SHP77 (cell line): ENCODE data around the gene NCAPH2.
"Not testable (repeated sequence)": the region's sequence is repeated elsewhere in the genome, so short reads cannot be mapped to it uniquely, and the experiment has no call there.

ENCODE experiments used
- DNase-seq, 2 experiments: peaks; one replicate each; lab custom pipeline; 2025; lab: John Stamatoyannopoulos, UW

Gene NCAPH2

DNA sequence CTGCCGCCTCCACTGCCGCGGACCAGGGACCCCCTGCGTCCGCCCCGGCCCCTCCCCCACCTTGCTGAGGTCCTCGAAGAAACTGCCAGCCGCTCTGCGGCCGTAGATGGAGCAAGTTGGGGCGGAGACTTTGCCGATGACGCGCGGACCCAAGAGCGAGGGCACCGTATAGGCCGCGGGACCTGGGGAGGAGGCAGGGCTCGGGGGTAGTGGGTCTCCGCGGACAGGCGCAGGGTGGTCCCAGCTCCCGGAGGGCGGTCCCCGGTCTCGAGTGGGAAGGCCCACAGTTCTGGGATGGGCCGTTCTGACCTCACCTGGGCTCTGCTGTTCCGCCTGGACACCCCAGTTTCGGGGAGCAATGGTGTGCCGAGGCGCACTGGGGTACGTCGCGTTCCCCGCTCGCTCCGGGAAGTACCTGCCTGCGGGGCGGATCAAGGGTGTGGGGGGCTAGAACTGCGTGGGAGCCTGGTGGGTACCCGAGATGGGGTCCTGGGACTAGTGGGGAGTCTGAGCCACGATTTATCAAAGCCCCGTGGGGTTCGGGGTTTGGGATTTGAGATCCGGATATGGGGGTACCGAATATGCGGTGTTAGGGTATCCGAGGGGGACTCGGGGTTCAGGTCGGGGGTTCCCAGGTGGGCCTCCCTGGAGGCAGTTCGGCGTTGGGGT, 23.0 kb downstream of the NCAPH2 start:
- DNase-seq: no peak

DNA sequence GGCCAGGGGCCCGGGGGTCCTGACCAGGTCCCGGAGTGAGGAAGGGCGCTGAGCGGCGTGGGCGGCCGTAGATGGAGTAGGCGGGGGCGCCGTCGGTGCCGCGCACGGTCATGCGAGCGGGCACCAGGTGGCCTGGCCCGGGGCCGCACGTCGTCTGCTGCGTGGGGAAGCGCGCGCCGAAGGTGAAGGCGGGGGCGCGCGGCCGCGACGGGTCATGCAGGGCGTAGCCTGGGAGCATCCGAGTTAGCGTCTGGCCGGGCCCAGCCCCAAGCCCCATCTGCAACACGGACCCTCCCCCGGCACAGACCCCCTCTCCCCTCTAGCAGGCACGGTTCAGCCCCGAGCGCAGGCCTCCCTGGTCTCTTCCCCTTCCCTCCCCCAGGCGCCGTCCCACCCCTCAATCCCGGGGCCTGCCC, 23.5 kb downstream of the NCAPH2 start:
- DNase-seq: no peak

DNA sequence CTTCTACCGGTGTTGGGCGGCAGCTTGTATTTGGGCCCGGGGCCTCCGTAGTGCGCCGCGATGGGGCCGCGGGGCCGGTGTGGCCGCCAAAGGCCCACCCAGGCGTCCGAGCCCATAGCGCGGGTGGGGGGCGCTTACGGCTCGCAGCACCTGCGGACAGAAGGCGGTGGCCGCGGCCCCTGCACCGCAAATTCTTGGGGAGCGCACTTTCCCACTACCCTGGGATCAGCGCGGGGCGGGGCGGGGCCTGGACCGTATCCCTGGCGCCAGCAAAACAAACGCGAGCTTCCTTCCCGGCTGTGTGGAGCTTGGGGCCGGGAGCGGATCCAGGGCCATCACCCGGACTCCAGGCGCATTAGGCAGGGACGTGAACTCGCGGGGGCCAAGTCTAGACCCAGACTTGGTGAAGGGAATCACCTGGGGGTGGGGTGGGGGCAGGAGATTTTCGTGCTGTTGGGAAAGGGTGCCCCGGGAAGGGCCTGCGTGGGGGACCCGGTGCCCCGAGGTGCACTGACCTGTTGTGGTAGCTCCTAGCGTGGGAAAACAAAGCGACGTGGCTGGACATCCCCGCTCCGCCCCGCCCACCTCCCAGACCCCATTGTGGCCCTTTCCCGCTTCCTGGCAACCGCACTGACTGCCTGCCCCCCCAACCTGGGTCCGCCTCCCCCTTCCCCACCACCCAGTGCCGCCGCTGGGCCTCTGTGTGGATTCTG, 24.1 kb downstream of the NCAPH2 start:
- peak in 1 of 2 experiments; percentile 40 for DNase-seq

DNA sequence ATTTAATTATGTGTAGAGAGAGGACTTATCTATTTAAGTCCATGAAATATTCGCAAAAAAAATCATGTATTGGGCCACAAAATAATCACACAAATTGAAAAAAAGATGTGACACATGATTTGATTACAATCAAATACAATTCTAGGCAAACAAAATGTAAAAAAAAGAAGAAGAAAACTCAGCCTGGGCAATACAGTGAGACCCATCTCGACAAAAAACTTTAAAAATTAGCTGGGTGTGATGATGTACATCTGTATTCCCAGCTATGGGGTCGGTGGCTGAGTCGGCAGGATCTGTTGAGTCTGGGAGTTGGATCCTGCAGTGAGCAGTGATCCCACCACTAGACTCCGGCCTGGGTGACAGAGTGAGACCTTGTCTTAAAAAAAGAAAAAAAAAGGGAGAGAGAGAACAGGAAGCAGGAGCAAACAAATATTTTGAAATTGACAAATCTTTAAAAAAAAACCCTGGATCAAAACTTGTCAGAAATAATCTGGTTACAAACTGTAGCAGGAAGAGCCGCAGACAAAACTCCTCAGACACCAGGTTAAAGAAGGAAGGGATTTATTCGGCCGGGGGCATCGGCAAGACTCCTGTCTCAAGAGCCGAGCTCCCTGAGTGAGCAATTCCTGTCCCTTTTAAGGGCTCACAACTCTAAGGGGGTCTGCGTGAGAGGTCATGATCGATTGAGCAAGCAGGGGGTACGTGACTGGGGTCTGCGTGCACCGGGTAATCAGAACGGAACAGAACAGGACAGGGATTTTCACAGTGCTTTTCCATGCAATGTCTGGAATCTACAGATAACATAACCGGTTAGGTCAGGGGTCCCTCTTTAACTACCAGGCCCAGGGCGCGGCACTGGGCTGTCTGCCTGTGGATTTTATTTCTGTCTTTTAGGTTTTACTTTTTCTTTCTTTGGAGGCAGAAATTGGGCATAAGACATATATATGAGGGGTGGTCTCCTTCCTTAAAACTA, 25.1 kb downstream of the NCAPH2 start:
- DNase-seq: no peak

DNA sequence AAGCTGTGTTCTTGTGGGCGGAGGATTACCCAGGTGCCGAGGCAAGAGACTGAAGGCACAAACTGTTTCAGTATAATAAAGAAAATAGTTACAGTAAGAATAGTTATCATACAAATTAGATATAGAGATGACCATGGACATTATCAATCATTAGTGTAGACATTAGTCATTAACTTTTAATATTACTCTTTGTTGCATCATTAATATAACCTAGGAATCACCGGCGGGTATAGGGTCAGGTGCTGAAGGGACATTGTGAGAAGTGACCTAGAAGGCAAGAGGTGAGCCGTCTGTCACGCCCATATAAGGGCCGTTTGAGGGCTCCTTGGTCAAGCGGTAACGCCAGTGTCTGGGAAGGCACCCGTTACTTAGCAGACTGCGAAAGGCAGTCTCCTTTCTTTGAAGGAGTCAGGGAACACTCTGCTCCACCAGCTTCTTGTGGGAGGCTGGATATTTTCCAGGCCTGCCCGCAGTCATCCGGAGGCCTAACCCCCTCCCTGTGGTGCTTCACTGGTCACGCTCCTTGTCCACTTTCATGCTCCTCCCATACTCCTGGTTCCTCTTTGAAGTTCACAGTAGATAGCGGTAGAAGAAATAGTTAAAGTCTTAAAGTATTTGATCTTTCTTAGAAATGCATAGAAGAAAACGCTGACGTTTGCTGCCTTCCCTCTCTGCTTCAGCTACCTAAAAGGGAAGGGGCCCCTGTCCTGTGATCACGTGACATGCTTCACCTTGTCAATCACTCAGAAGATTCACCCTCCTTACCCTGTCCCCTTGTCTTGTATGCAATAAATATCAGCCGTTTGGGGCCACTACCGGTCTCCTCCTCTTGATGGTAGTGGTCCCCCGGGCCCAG, 26.1 kb downstream of the NCAPH2 start:
- DNase-seq: not testable (repeated sequence)

DNA sequence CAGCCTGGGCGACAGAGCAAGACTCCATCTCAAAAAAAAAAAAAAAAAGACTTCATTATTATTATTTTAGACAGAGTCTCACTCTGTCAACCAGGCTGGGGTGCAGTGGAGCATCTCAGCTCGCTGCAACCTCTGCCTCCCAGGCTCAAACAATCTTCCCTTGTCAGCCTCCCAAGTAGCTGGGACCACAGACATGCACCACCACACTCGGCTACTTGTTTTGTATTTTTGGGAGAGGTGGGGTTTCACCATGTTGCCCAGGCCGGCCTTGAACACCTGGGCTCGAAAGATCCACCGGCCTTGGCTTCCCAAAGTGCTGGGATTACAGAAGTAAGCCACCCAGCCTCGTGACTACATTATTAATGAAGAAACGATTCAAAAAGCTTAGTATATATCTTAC, 27.1 kb downstream of the NCAPH2 start:
- no peak for DNase-seq

DNA sequence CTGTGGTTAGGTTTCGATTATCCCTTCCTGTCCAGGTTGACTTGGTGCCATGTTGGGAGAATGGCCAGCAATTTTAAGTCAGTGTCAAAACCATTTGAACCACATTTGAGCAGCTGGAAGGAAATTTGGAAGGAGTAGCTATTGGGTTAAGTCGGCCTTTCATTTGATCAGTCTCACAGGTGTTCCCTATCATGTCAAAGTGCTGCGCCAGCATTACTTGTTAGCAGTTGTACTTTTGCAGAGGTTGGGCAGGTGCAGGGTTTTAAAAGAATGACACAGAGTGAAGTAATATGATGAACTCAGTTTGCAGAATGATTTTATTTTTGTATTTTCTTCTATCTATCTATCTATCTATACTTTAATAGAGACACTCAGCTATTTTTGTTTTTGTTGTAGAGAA, 28.2 kb downstream of the NCAPH2 start:
- no peak for DNase-seq

DNA sequence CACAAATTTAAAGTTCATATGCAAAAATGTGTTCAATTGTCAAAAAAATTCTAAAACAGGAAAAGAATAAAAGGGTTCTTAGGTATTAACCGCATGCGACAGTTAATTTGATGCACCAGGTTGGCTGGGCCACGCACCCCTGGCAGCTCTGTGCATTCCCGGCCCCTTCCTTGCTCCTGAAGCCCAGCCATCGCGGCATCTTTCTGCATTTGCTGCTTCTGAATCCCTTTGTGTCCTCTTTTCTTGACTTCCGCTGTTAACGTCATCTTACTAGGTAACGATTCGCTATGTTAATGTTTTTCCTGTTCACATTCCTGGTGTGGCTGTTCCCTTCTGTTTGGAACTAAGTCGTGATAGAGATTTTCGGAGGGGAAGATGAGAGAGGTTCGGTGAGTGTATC, 29.7 kb downstream of the NCAPH2 start:
- DNase-seq: no peak

DNA sequence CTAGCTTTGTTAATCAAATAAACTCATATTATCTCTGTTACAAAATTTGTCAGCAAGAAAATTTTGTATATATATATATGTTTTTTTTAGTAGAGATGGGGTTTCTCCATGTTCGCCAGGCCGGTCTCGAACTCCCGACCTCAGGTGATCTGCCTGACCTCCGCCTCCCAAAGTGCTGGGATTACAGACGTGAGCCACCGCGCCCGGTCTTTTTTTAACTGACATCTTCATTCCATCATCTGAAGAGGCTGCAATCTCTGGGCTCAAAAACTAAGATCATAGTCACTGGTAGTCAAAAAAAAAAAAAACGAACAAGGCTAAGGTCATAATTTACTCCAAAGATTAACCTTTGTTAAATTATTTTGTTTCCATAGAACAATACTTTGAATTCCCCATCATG, 32.4 kb downstream of the NCAPH2 start:
- no peak for DNase-seq

DNA sequence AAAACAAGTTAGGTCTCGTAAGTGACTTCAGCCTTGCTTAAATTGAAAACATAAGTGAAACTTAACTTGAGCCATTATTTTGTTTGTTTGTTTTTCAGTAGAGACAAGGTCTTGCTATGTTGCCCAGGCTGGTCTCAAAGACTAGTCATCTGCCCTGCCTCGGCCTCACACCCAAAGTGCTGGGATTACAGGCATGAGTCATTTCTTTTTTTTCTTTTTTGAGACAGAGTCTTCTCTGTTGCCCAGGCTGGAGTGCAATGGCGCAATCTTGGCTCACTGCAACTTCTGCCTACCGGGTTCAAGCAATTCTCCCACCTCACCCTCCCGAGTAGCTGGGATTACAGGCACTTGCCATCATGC, 33.6 kb downstream of the NCAPH2 start:
- not testable (repeated sequence) for DNase-seq

DNA sequence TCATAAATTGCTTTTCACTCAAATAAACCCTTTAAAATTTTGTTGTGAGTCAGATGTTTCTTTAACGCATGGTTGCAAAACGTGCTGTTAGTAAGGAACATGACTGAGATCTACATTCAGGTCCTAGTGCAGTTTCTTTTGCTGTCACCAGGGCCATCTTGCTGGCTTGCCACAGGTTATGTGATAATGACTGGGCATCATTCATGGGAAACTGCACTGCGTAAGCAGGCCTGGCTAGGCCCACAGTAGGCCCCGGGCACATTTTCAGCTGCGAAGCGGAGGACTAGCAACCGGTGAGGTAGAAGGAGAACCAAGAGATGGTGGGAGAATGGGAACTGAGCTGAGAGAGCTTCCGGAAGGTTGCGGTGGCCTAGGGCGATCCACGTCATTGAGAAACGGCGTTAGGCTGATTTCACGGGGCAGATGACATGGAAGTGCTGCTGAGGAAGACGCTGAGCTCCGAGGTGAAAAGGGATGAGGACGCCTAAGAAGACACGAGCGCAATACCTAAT, 34.4 kb downstream of the NCAPH2 start:
- DNase-seq: no peak

DNA sequence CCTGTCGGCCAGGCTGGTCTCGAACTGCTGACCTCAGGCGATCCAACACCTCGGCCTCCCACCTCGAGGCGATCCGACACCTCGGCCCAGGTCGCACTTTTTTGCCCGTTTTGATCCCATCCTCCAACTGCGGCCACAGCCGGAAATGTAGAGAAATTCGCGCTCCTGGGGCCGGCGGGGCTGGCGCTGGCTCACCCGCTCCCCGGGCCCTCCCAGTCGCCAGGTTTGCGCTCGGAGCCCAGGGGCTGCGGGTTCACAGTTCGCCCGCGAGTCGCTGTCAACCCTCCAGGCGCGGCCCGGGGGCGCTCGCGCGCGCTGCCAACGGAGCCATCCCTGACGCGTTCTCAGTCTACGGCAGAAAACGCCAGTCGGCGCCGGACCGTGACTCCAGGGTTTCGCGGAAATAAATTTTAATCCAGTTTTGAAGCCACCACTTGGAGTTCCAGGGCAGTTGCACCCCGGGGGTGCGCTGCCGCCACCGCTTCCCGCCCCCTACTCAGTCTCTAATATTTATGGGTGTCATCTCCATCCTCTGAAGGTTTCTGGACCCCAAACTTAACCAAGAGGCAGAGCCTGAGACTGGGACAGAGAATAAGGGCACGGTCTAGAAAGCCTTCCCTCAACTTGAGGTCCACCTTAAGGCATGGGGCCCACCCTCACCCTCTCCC, 36.2 kb downstream of the NCAPH2 start:
- DNase-seq: no peak

DNA sequence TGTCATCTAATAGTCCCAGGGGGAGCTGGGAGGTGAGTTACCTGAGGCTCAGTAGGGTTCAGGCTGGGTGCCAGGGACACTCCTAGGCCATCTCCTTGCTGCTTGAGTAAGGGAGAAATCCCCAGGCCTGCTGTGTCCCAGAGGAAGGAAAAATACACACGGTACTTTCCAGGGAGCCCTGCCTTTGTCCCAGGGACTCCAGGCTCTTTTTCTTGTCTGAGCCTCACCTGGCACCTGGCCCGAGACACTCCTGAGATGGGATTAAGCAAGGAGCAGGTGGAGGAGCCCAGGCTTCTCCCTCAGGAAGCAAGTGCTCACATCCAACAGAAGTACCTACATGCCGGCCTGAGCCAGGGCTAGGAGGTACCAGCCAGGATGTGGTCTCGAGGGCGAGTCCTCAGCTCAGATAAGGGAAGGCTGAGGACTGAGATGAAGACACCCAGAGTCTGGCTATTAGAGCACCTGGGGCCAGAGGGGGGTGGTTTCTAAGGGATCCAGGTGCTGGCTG, 36.8 kb downstream of the NCAPH2 start:
- DNase-seq: no peak

DNA sequence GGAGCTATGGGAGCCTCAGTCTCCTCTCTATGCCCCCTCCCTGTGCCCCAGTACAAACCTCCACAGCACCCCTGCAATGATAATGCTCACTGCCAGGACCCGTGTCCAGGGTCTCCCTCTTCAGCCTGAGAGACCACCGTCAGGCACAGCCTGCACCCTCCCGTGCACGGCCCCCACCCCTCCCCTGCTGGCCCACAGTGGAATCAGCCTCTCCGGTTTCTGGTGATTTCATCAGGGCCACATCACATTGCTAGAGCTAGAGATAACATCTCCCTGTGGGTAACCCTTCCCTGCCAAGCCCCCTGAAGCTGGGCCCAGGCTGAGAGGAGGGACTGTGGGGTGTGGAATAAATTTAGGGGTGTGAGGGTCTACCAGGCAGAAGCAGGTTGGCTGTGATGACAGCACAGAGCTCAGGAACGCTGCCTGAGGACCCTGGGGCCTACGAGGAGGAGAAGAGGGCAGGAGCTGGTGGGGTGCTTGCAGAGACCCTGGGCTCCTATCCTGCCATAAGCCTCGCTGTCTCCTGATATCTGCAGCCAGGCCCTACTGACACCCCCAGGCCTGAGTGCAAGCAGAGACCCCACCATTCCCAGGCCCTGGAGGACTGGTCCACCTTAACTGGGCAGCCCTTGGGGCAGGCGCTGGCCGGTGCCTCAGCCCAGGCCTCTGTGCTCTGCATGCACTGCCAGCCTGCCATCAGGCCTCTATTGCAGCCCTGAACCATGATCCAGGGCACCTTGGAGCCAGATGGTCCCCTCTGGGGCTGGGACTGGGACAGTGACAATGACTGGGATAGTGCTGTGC, 37.7 kb downstream of the NCAPH2 start, which contains the start of gene KLHDC7B:
Gene KLHDC7B (plus strand): TSS at position 378 of the 804 bp plus-strand sequence. CDS start 345 bp downstream, at position 723.
- DNase-seq: no peak

DNA sequence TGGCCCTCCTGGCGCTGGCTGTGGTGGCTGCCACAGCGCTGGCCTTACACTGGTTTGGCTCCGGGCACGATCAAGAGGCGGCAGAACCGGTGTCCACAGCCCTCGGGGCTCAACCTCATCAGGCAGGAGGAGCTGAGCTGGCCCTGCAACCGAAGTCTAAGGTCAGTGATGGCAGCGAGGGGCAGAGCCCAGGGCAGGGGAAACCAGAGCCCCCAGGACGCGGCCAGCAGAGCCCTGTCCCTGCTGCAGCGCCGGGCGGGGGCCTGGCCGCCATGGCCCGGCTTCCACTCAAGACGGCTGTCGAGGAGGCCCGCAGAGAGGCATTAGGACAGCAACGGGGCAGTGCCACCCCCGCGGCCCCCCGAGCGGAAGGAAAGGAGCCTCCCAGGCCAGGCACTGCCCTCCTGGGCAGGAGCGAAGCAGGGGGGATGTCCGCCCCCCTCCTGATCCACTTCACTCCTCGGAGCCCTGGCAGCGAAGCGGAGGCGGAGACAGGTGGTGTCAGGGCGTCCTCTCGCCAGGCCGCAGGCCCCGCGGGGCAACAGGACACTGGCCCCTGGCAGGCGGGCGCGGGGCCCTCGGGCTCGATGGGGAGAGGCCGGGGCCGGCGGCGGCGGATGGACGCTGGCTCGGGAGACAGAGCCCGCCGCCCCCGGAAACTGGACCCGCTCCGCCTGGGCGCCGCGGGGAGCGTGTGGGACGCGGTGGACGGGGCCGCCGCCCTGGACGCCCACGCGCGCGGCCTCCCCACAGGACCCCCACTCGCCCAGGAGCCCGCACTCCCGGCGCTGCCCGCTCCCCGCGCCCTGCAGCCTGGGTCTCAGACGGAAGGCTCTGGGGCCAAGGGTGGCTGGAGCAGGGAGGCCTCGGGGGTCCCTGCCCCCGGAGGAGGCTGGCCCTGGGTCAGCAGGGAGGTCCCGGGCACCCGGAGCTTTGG, 38.6 kb downstream of the NCAPH2 start:
- DNase-seq: no peak

DNA sequence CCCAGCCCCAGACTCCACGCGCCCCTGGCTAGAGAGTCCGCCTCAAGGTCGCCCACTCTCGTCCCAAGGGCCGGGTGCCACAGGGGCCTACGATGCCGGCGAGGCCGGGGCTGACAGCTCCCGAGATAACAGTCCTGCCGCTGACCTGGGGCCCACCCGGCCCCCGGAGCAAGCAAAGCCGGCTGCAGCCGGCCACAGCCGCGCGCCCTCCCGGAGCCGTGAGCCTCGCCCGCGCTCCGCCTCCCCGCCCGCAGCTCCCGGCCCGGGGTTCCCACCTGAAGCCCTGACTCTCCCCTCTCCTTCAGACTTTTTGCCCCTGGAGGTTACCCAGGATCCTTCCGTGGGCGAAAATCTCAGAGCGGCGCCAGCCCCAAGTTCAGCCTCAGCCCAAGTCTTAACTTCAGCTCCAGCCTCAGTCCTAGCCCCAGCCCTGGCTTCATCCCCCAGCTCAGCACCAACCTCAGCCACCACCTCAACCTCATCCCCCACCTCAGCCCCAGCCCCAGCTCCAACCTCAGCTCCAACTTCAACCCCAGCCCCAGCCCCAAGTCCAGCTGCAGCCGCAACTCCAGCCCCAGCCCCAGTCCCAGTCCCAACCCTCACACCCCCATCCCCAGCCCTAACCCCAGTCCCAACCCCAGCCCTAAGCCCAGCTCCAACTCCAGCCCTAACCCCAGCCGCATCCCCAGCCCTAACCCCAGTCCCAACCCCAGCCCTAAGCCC, 39.4 kb downstream of the NCAPH2 start:
- no peak for DNase-seq

DNA sequence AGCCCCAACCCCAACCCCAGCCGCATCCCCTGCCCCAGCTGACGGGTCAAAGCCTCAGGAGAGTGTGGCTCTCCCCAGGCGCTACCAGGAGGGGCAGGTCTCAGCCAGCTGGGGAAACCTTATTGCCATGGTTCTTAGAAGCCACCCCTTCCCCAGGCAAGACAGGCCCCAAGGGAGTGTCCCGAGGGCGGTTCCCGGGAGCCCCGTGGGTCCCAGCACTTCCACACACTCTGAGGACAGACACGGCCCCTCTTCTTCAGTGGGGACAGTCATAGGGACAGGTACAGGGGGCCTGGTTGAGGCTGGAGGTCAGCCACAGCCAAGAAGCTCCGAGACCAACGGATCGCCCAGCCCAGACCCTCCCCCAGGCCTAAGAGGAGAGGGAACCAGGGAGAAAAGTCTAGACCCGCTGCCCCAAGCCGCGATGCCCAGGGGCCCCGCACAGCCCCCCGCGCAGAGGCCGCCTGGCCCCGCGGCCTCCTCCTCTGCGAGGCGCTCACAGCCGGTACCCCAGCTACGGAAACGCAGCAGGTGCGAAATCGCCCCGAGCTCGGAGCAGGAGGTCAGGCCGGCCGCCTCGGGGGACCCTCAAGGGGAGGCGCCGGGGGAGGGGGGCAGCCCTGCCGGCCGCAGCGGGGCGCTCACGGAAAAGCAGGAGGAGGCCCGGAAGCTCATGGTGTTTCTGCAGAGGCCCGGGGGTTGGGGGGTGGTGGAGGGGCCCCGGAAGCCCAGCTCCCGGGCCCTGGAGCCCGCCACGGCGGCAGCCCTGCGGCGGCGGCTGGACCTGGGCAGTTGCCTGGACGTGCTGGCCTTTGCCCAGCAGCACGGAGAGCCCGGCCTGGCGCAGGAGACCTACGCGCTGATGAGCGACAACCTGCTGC, 40.3 kb downstream of the NCAPH2 start:
- DNase-seq: no peak
